Keratinocyte (primary cell): ENCODE results near the gene ATP5F1D. TPM values are rescaled to one million over a fixed set of nuclear protein-coding genes. Genes with fewer than 3 reads are reported as not detected.

Experiments
- DNase-seq: peaks from one replicate; pipeline ENCODE4 v3.0.0-alpha.2; 2011; ENCODE audit warnings: low read depth, missing footprints, low spot score
- FAIRE-seq: peaks from 2 replicates; lab custom pipeline; 2011; peaks lifted over from hg19 to GRCh38; lab: Jason Lieb, UNC
- H2AFZ ChIP-seq: 2 replicates; pipeline ENCODE4 v1.6.0; 2012; ENCODE audit warnings: low read length, control low read depth, inconsistent platforms; ENCODE audit not compliant: control insufficient read depth
- H3K27ac ChIP-seq: 2 replicates; pipeline ENCODE4 v1.5.1; 2011; ENCODE audit warnings: low read length; ENCODE audit not compliant: control insufficient read depth, insufficient read depth
- H3K27me3 ChIP-seq: 3 replicates; pipeline ENCODE4 v1.6.0; 2011; ENCODE audit warnings: low read length; ENCODE audit not compliant: control insufficient read depth, insufficient read depth; ENCODE audit errors: extremely low read depth
- H3K36me3 ChIP-seq, 2 experiments: 2 replicates in 1 of 2; 3 replicates in 1 of 2; pipeline ENCODE4 v1.5.1; 2011; ENCODE audit warnings: low read length in 2 of 2, mild to moderate bottlenecking in 1 of 2; ENCODE audit not compliant: control insufficient read depth in 2 of 2, insufficient read depth in 2 of 2; ENCODE audit errors: extremely low read depth in 1 of 2
- H3K4me1 ChIP-seq: 3 replicates; pipeline ENCODE4 v1.5.1; 2011; ENCODE audit warnings: low read length; ENCODE audit not compliant: control insufficient read depth, insufficient read depth; ENCODE audit errors: extremely low read depth
- H3K4me2 ChIP-seq: 3 replicates; pipeline ENCODE4 v1.6.0; 2011; ENCODE audit warnings: low read depth, low read length; ENCODE audit not compliant: control insufficient read depth, insufficient read depth; ENCODE audit errors: extremely low read depth
- H3K4me3 ChIP-seq, 3 experiments: fragments of 200-600 bp in 1 of 3; sonication (generic) in 1 of 3; 2 replicates in 2 of 3; 3 replicates in 1 of 3; pipeline ENCODE4 v1.5.1; 2011 to 2016; ENCODE audit warnings: low read length in 3 of 3, mild to moderate bottlenecking in 3 of 3, control low read depth in 2 of 3, inconsistent platforms in 1 of 3, low read depth in 1 of 3, mixed read lengths in 1 of 3, mixed run types in 1 of 3, moderate library complexity in 1 of 3; ENCODE audit not compliant: control insufficient read depth in 2 of 3, insufficient read depth in 2 of 3; ENCODE audit errors: extremely low read depth in 1 of 3
- H3K79me2 ChIP-seq: 2 replicates; pipeline ENCODE4 v1.6.0; 2012; ENCODE audit warnings: low read length; ENCODE audit not compliant: control insufficient read depth, insufficient read depth
- H3K9ac ChIP-seq: 3 replicates; pipeline ENCODE4 v1.6.0; 2011; ENCODE audit warnings: low read length; ENCODE audit not compliant: control insufficient read depth, insufficient read depth; ENCODE audit errors: extremely low read depth
- H3K9me1 ChIP-seq: 3 replicates; pipeline ENCODE4 v1.6.0; 2011; ENCODE audit warnings: low read length; ENCODE audit not compliant: control insufficient read depth, insufficient read depth; ENCODE audit errors: extremely low read depth
- H3K9me3 ChIP-seq: 2 replicates; pipeline ENCODE4 v1.5.1; 2012; ENCODE audit warnings: low read depth, low read length; ENCODE audit not compliant: control insufficient read depth
- H4K20me1 ChIP-seq: 3 replicates; pipeline ENCODE4 v1.6.0; 2011; ENCODE audit warnings: low read length; ENCODE audit not compliant: control insufficient read depth, insufficient read depth; ENCODE audit errors: extremely low read depth
- EZH2 ChIP-seq: IDR thresholded peaks from one replicate; pipeline ENCODE4 v1.6.1; 2012; ENCODE audit warnings: inconsistent platforms, mild to moderate bottlenecking, low read length, moderate library complexity
- dilution Hi-C: fragments of 300-500 bp; cut with MboI; formaldehyde crosslinking; loops from one replicate; pipeline ENCODE4 v1.7.0; 2020; ENCODE audit warnings: low sequenced_read_pairs; ENCODE audit not compliant: extremely low pct_ligation_motif_present
- polyA plus RNA-seq, 5 experiments: library from polyadenylated mRNA; depleted of rRNA in 3 of 5; stranded (reverse) in 3 of 5; stranded (forward) in 1 of 5; unstranded in 1 of 5; fragments of >200 nt; gene quantifications; 1 replicate in 1 of 5; 2 replicates in 3 of 5; 3 replicates in 1 of 5; pipeline versions ENCODE4 v1.2.1 to v1.2.3, GENCODE V29; 2011 to 2012; ENCODE audit warnings: missing spikeins in 2 of 5, low read depth in 1 of 5, low replicate concordance in 1 of 5
- TF ChIP-seq, protein P1 (sequence below), 3 experiments: IDR thresholded peaks in 1 of 3; conservative IDR thresholded peaks in 1 of 3; optimal IDR thresholded peaks in 1 of 3; 2 replicates in 2 of 3; 3 replicates in 1 of 3; pipeline versions ENCODE3 to v1.5.1; 2011; ENCODE audit warnings: low read length in 3 of 3, mild to moderate bottlenecking in 3 of 3, moderate library complexity in 2 of 3, control low read depth in 1 of 3, inconsistent platforms in 1 of 3; ENCODE audit not compliant: insufficient read depth in 2 of 3; ENCODE audit errors: extremely low read depth in 1 of 3

ATP5F1D gene
- polyA plus RNA-seq, 1 donor (not counting 4 experiments of a cell fraction or from before 2014, with no cell fraction given): 51.3 TPM

DNA sequence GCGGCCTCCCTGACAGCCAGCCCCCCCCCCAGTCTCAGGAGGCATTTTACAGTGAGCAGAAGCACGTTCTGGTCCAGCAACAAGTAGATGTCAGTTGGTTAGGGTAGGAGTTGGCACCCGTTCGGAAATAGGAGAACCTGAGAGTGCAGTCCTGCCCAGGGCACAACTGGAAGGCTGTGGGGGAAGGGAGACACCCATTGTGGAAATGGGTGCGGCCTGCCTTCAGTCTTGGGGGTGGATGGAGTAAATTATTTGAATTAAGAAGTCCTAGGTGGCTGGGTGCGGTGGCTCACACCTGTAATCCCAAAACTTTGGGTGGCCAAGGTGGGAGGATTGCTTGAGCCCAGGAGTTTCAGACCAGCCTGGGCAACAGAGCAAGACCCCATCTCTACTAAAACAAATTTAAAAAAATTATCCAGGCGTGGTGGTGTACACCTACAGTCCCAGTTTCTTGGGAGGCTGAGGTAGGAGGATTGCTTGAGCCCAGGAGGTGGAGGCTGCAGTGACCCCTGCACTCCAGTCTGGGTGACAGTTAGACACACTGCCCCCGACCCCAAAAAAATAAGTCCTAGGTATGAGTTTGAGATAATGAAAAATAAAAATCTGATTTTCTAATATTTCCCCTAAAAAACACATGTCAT lies 28.8 kb downstream of the ATP5F1D start:
- peaks cover 47% of the 10 kb centered on the region for H3K79me2 ChIP-seq
- DNase-seq: no peak
- no peak overlapping the region for H2AFZ ChIP-seq
- peak overlapping the region; percentile 99 for H3K4me2 ChIP-seq
- TF ChIP-seq, protein P1, sequence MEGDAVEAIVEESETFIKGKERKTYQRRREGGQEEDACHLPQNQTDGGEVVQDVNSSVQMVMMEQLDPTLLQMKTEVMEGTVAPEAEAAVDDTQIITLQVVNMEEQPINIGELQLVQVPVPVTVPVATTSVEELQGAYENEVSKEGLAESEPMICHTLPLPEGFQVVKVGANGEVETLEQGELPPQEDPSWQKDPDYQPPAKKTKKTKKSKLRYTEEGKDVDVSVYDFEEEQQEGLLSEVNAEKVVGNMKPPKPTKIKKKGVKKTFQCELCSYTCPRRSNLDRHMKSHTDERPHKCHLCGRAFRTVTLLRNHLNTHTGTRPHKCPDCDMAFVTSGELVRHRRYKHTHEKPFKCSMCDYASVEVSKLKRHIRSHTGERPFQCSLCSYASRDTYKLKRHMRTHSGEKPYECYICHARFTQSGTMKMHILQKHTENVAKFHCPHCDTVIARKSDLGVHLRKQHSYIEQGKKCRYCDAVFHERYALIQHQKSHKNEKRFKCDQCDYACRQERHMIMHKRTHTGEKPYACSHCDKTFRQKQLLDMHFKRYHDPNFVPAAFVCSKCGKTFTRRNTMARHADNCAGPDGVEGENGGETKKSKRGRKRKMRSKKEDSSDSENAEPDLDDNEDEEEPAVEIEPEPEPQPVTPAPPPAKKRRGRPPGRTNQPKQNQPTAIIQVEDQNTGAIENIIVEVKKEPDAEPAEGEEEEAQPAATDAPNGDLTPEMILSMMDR (optimal IDR thresholded peaks at IDR 0.05 in 1 of 3, IDR thresholded peaks at IDR 0.05 in 1 of 3, conservative IDR thresholded peaks at IDR 0.05 in 1 of 3; ENCODE audit: extremely low read depth in 1 of 3, insufficient read depth in 2 of 3, low read length in 3 of 3): no peak
- no peak for TF ChIP-seq EZH2
- no peaks in the 10 kb centered on the region for H3K9me3 ChIP-seq
- peaks cover 61% of the 10 kb centered on the region for H3K4me1 ChIP-seq
- peaks cover 4% of the 10 kb centered on the region for H3K27me3 ChIP-seq
- dilution Hi-C loops: no loop called here
- H3K9me1 ChIP-seq: no peaks in the 10 kb centered on the region
- peaks cover 29 to 36% of the 10 kb centered on the region in 2 experiments for H3K36me3 ChIP-seq
- FAIRE-seq: no peak
- H3K4me3 ChIP-seq: peak overlapping the region; percentile 46 to 85 (median 84)
- H3K27ac ChIP-seq: peak overlapping the region; percentile 89
- no peaks in the 10 kb centered on the region for H4K20me1 ChIP-seq
- H3K9ac ChIP-seq: peak overlapping the region; percentile 83

- Histone ChIP-seq H3K27me3 (peaks cover 4% of the 10 kb centered on the region), H3K9me3 (no peaks in the 10 kb centered on the region), H3K4me1 (peaks cover 55% of the 10 kb centered on the region), H3K4me2 (peak overlapping the region; percentile 99), H2AFZ (no peak overlapping the region), H3K27ac (peak overlapping the region; percentile 89), H4K20me1 (no peaks in the 10 kb centered on the region), H3K4me3 (peak overlapping the region in 2 of 3 experiments; percentile 84 to 85), H3K9me1 (no peaks in the 10 kb centered on the region), H3K9ac (peak overlapping the region; percentile 83), H3K36me3 (peaks cover 29 to 36% of the 10 kb centered on the region in 2 experiments), H3K79me2 (peaks cover 48% of the 10 kb centered on the region)
- dilution Hi-C loops: no loop called here
- FAIRE-seq (no peak), DNase-seq (no peak)
- TF ChIP-seq, protein P1 (optimal IDR thresholded peaks at IDR 0.05 in 1 of 3, IDR thresholded peaks at IDR 0.05 in 1 of 3, conservative IDR thresholded peaks at IDR 0.05 in 1 of 3; ENCODE audit: extremely low read depth in 1 of 3, insufficient read depth in 2 of 3, low read length in 3 of 3): no peak
- TF ChIP-seq EZH2: no peak
Measured at GRCh38 chr19:1270854-1271527, 29.4 kb downstream of the ATP5F1D start.
